ENCODE data around the gene PSORS1C1. TPM values are rescaled to one million over a fixed set of nuclear protein-coding genes. Genes with fewer than 3 reads are reported as not detected.
A peak's percentile ranks its signal among the peaks of the same experiment; 100 is the strongest.

PSORS1C1 gene
- total RNA-seq, 1 experiment from 2014 or later = not detected

- Histone ChIP-seq H3K36me3 (no peaks in the 10 kb centered on the region), H3K9me3 (no peaks in the 10 kb centered on the region), H3K27me3 (no peaks in the 10 kb centered on the region), H3K4me3 (no peak overlapping the region)
- no peak for DNase-seq
These were observed 2.2 kb downstream of the PSORS1C1 start for GRCh38 chr6:31116661-31117385.

GRCh38 chr6:31118178-31118577 lies 3.6 kb downstream of the PSORS1C1 start:
- no peak for DNase-seq
- no peaks in the 10 kb centered on the region for H3K36me3 ChIP-seq
- H3K9me3 ChIP-seq = no peaks in the 10 kb centered on the region
- H3K4me3 ChIP-seq = no peak overlapping the region
- no peaks in the 10 kb centered on the region for H3K27me3 ChIP-seq

GRCh38 chr6:31120151-31120915 lies 5.7 kb downstream of the PSORS1C1 start, which contains the start of gene CDSN:
Gene CDSN (minus strand): TSS chr6:31120446. CDS start chr6:31120419, 27 bp downstream.
- DNase-seq = no peak
- Histone ChIP-seq H3K4me3 (no peak within 1 kb of the TSS), H3K36me3 (no peaks in the 10 kb centered on the region), H3K9me3 (no peaks in the 10 kb centered on the region), H3K27me3 (no peaks in the 10 kb centered on the region)

GRCh38 chr6:31121131-31121790 lies 6.7 kb downstream of the PSORS1C1 start:
- Histone ChIP-seq H3K9me3 (no peaks in the 10 kb centered on the region), H3K36me3 (no peaks in the 10 kb centered on the region), H3K4me3 (no peak overlapping the region), H3K27me3 (no peaks in the 10 kb centered on the region)
- no peak for DNase-seq

- H3K4me3 ChIP-seq = no peak overlapping the region
- peak; percentile 89 for DNase-seq
- H3K36me3 ChIP-seq = no peaks in the 10 kb centered on the region
- no peaks in the 10 kb centered on the region for H3K27me3 ChIP-seq
- H3K9me3 ChIP-seq = no peaks in the 10 kb centered on the region
These were observed 8.4 kb downstream of the PSORS1C1 start for GRCh38 chr6:31122791-31123706.

- Histone ChIP-seq H3K4me3 (no peak overlapping the region), H3K27me3 (no peaks in the 10 kb centered on the region), H3K36me3 (no peaks in the 10 kb centered on the region), H3K9me3 (no peaks in the 10 kb centered on the region)
- DNase-seq = peak; percentile 62
These were observed 10.6 kb downstream of the PSORS1C1 start for GRCh38 chr6:31125162-31125561.

- Histone ChIP-seq H3K27me3 (no peaks in the 10 kb centered on the region), H3K4me3 (no peak overlapping the region), H3K36me3 (no peaks in the 10 kb centered on the region), H3K9me3 (no peaks in the 10 kb centered on the region)
- peak; percentile 65 for DNase-seq
These were observed 11.2 kb downstream of the PSORS1C1 start for GRCh38 chr6:31125586-31126363.

- DNase-seq = no peak
- H3K4me3 ChIP-seq = no peak overlapping the region
- no peaks in the 10 kb centered on the region for H3K27me3 ChIP-seq
- H3K36me3 ChIP-seq = no peaks in the 10 kb centered on the region
- no peaks in the 10 kb centered on the region for H3K9me3 ChIP-seq
These were observed 12.0 kb downstream of the PSORS1C1 start for GRCh38 chr6:31126396-31127175.

GRCh38 chr6:31128093-31128676 lies 13.6 kb downstream of the PSORS1C1 start:
- H3K9me3 ChIP-seq = no peaks in the 10 kb centered on the region
- H3K27me3 ChIP-seq = no peaks in the 10 kb centered on the region
- no peaks in the 10 kb centered on the region for H3K36me3 ChIP-seq
- no peak overlapping the region for H3K4me3 ChIP-seq
- DNase-seq = peak; percentile 18

- no peak for DNase-seq
- Histone ChIP-seq H3K4me3 (no peak overlapping the region), H3K27me3 (no peaks in the 10 kb centered on the region)
These were observed 14.5 kb downstream of the PSORS1C1 start for GRCh38 chr6:31129130-31129529.

GRCh38 chr6:31130751-31131150 lies 16.2 kb downstream of the PSORS1C1 start:
- DNase-seq = no peak
- Histone ChIP-seq H3K4me3 (no peak overlapping the region), H3K9me3 (no peaks in the 10 kb centered on the region), H3K27me3 (no peaks in the 10 kb centered on the region), H3K36me3 (no peaks in the 10 kb centered on the region)

More at GRCh38 chr6:31129130-31129529, 14.5 kb downstream of the PSORS1C1 start:
- Histone ChIP-seq H3K36me3 (no peaks in the 10 kb centered on the region), H3K9me3 (no peaks in the 10 kb centered on the region)

- Histone ChIP-seq H3K27me3 (no peaks in the 10 kb centered on the region), H3K36me3 (no peaks in the 10 kb centered on the region), H3K4me3 (no peak overlapping the region), H3K9me3 (no peaks in the 10 kb centered on the region)
- no peak for DNase-seq
These were observed 17.0 kb downstream of the PSORS1C1 start for GRCh38 chr6:31131595-31131994.

GRCh38 chr6:31132806-31133205 lies 18.2 kb downstream of the PSORS1C1 start:
- H3K27me3 ChIP-seq = no peaks in the 10 kb centered on the region
- DNase-seq = no peak
- H3K9me3 ChIP-seq = no peaks in the 10 kb centered on the region
- no peak overlapping the region for H3K4me3 ChIP-seq
- H3K36me3 ChIP-seq = no peaks in the 10 kb centered on the region

- H3K36me3 ChIP-seq = no peaks in the 10 kb centered on the region
- no peak for DNase-seq
- H3K27me3 ChIP-seq = no peaks in the 10 kb centered on the region
- no peak overlapping the region for H3K4me3 ChIP-seq
- no peaks in the 10 kb centered on the region for H3K9me3 ChIP-seq
These were observed 21.1 kb downstream of the PSORS1C1 start for GRCh38 chr6:31135710-31136109.

GRCh38 chr6:31138982-31139381 lies 24.4 kb downstream of the PSORS1C1 start, which contains the start of gene PSORS1C2:
Gene PSORS1C2 (minus strand): TSS chr6:31139066. CDS start chr6:31139026, 40 bp downstream.
- Histone ChIP-seq H3K36me3 (no peaks in the 10 kb centered on the region; the same call in 1 of the 2 replicates), H3K4me3 (no peak within 1 kb of the TSS), H3K27me3 (no peaks in the 10 kb centered on the region), H3K9me3 (no peaks in the 10 kb centered on the region)
- no peak for DNase-seq
